Endodermal cell (in vitro differentiated cells): ENCODE results near the gene BRF1. TPM values are rescaled to one million over a fixed set of nuclear protein-coding genes. Genes with fewer than 3 reads are reported as not detected.

ENCODE experiments used
- DNase-seq: peaks from one replicate; pipeline ENCODE4 v3.0.0-alpha.2; 2017
- H3K27ac ChIP-seq: 2 replicates; pipeline ENCODE4 v1.5.1; 2013; ENCODE audit warnings: mild to moderate bottlenecking, low read depth, low read length, moderate library complexity
- H3K27me3 ChIP-seq: 2 replicates; pipeline ENCODE4 v1.6.1; 2013; ENCODE audit warnings: mild to moderate bottlenecking, low read length, moderate library complexity; ENCODE audit not compliant: insufficient read depth, control insufficient read depth, poor library complexity, severe bottlenecking
- H3K36me3 ChIP-seq: 2 replicates; pipeline ENCODE4 v1.7.0; 2013; ENCODE audit warnings: mild to moderate bottlenecking, low read length, moderate library complexity; ENCODE audit not compliant: control insufficient read depth, insufficient read depth
- H3K4me1 ChIP-seq: one replicate; pipeline ENCODE4 v1.7.0; 2013; ENCODE audit warnings: low read length; ENCODE audit not compliant: control insufficient read depth, insufficient read depth
- H3K4me3 ChIP-seq: 2 replicates; pipeline ENCODE4 v1.5.1; 2013; ENCODE audit warnings: mild to moderate bottlenecking, low read length, moderate library complexity
- H3K9ac ChIP-seq: 2 replicates; pipeline ENCODE4 v1.6.1; 2013; ENCODE audit warnings: mild to moderate bottlenecking, low read length, moderate library complexity; ENCODE audit not compliant: poor library complexity, severe bottlenecking; ENCODE audit errors: extremely low read depth
- H3K9me3 ChIP-seq: 2 replicates; pipeline ENCODE4 v1.6.1; 2013; ENCODE audit warnings: mild to moderate bottlenecking, low read length, moderate library complexity; ENCODE audit not compliant: control insufficient read depth
- H3K27ac Mint-ChIP-seq: 2 replicates; pipeline ENCODE4 v1.8.0; 2020; ENCODE audit warnings: mixed read lengths
- H3K27me3 Mint-ChIP-seq: 2 replicates; pipeline ENCODE4 v1.8.0; 2021; ENCODE audit warnings: mild to moderate bottlenecking, mixed read lengths; ENCODE audit not compliant: insufficient read depth
- H3K36me3 Mint-ChIP-seq: 2 replicates; pipeline ENCODE4 v1.8.0; 2020; ENCODE audit warnings: low read depth, mixed read lengths
- H3K4me1 Mint-ChIP-seq: 2 replicates; pipeline ENCODE4 v1.8.0; 2020; ENCODE audit warnings: mixed read lengths
- H3K4me3 Mint-ChIP-seq: 2 replicates; pipeline ENCODE4 v1.8.0; 2020; ENCODE audit warnings: mild to moderate bottlenecking, moderate library complexity, mixed read lengths
- H3K9me3 Mint-ChIP-seq: 2 replicates; pipeline ENCODE4 v1.8.0; 2020; ENCODE audit warnings: mild to moderate bottlenecking, mixed read lengths
- WGBS, 2 experiments: methylation state at CpG; one replicate each; pipeline versions ENCODE4 v1.1.5 to v1.1.7; 2013; ENCODE audit warnings: missing lambda C conversion rate in 2 of 2, mixed read lengths in 1 of 2; ENCODE audit not compliant: insufficient coverage in 1 of 2, insufficient read length in 1 of 2; 5-methylcytosine and 5-hydroxymethylcytosine counted together
- total RNA-seq, 2 donors: library from RNA; stranded (reverse); fragmentation: NEBNext Ultra II Directional in 1 of 2; extraction: Animal tissue kit (Norgen Biotek cat#: 25700) in 1 of 2; gene quantifications; 2 replicates in 1 of 2; 3 replicates in 1 of 2; pipeline ENCODE4 v1.2.1, GENCODE V29; 2021
- TF ChIP-seq, protein P1 (sequence below): fragments of 200-600 bp; sonication (generic); conservative IDR thresholded peaks from 2 replicates; pipeline ENCODE4 v1.5.0; 2021; ENCODE audit warnings: antibody characterized with exemption, mild to moderate bottlenecking

BRF1 gene
- total RNA-seq, 2 donors from 2014 or later: 37.0 to 44.5 TPM

DNA sequence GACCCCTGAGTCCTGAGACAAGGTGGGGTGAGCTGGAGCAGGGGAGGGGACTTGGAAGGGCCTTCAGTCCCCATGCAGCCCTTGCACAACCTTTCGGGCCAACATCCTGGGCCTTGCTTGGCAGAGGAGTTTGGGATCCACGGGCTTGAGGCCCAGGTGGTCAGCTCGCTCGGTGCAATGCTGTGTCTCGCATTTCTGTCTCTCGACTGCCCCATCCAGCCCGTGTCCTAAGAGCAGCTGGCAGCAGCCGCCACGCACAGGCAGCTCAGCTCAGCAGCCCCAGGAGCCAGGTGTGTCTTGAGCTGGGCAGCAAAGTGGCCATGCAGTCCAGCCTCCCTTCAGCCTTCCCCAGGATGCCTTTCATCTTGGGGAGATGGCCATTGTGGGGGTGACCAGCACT is 24.5 kb upstream of the BRF1 start:
- Mint-ChIP-seq H3K27ac (no peak overlapping the region), H3K4me3 (no peak overlapping the region), H3K4me1 (peaks cover 21% of the 10 kb centered on the region), H3K36me3 (peaks cover 17% of the 10 kb centered on the region), H3K9me3 (peaks cover 3% of the 10 kb centered on the region), H3K27me3 (no peaks in the 10 kb centered on the region)
- Histone ChIP-seq H3K9me3 (no peaks in the 10 kb centered on the region), H3K36me3 (no peaks in the 10 kb centered on the region), H3K27ac (no peak overlapping the region), H3K27me3 (no peaks in the 10 kb centered on the region), H3K9ac (no peak overlapping the region), H3K4me1 (peaks cover 16% of the 10 kb centered on the region), H3K4me3 (no peak overlapping the region)
- WGBS, 2 experiments: 92 to 93% methylated on average over 5 to 9 of the region's 9 CpGs
- no peak for DNase-seq
- TF ChIP-seq, protein P1, sequence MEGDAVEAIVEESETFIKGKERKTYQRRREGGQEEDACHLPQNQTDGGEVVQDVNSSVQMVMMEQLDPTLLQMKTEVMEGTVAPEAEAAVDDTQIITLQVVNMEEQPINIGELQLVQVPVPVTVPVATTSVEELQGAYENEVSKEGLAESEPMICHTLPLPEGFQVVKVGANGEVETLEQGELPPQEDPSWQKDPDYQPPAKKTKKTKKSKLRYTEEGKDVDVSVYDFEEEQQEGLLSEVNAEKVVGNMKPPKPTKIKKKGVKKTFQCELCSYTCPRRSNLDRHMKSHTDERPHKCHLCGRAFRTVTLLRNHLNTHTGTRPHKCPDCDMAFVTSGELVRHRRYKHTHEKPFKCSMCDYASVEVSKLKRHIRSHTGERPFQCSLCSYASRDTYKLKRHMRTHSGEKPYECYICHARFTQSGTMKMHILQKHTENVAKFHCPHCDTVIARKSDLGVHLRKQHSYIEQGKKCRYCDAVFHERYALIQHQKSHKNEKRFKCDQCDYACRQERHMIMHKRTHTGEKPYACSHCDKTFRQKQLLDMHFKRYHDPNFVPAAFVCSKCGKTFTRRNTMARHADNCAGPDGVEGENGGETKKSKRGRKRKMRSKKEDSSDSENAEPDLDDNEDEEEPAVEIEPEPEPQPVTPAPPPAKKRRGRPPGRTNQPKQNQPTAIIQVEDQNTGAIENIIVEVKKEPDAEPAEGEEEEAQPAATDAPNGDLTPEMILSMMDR: no peak

DNA sequence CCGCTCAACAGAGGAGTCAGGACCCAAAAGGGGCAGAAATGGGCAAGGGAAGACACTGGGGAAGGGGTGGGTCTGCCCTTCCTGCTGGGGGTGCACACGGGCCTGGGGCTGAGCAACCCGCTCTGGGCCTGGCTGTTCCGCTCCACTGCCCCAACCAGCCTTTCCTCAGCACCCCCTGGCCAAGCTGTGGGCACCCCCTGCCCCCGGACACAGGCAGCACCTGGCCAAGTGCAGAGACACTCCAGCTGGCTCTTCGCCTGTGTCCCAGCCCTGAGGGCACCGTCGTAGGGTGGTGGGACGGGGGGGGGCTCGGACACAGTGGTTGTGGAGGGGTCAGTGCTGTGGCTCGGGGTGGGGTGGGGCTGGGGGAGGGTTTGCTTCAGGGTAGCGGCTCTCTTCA is 24.1 kb upstream of the BRF1 start:
- peaks cover 16% of the 10 kb centered on the region for H3K4me1 ChIP-seq
- H3K9ac ChIP-seq: no peak overlapping the region
- no peak overlapping the region for H3K4me3 Mint-ChIP-seq
- H3K27ac Mint-ChIP-seq: no peak overlapping the region
- H3K9me3 ChIP-seq: no peaks in the 10 kb centered on the region
- peaks cover 17% of the 10 kb centered on the region for H3K36me3 Mint-ChIP-seq
- TF ChIP-seq, protein P1: no peak
- no peaks in the 10 kb centered on the region for H3K27me3 Mint-ChIP-seq
- H3K4me1 Mint-ChIP-seq: peaks cover 21% of the 10 kb centered on the region
- no peak overlapping the region for H3K4me3 ChIP-seq
- no peak overlapping the region for H3K27ac ChIP-seq
- no peaks in the 10 kb centered on the region for H3K27me3 ChIP-seq
- DNase-seq: peak; percentile 42
- whole genome bisulfite sequencing, 2 experiments: 89 to 100% methylated on average over 4 to 12 of the region's 12 CpGs
- peaks cover 3% of the 10 kb centered on the region for H3K9me3 Mint-ChIP-seq
- no peaks in the 10 kb centered on the region for H3K36me3 ChIP-seq

DNA sequence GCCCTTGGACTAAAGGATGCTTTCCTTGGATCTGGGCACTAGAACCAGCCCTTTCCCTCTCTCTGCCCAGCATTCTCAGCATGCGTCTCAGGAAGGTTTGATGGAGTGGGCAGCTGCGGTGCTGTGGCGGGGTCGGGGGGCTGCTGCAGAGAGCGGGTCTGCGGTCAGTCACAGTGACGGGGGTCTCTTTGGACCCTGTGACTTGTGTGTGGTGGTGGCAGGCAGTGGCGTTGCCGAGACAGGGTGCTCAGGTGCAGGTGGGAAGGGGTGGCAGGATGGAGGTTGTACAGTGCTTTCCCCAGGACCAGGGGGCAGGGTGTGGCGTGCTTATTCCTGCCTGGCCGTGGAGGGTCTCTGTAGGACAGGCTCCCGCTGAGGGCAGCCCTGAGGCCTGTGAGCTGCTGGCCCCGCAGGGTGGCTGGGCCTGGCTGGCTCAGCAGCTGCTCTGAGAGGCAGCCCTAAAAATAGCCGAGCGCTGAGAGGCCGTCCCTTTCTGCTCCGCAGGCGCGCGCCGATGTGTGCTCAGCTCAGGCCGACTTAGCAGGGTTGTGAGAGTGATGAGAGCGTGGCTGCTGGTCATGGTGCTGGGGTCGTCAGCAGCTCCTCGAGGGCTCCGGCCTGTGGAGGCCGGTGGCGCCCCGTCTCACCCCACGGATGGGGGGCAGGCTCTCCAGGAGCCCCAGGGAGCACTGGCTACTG is 23.4 kb upstream of the BRF1 start:
- Histone ChIP-seq H3K36me3 (no peaks in the 10 kb centered on the region), H3K4me3 (no peak overlapping the region), H3K9me3 (no peaks in the 10 kb centered on the region), H3K9ac (no peak overlapping the region), H3K27ac (no peak overlapping the region), H3K27me3 (no peaks in the 10 kb centered on the region), H3K4me1 (peaks cover 16% of the 10 kb centered on the region)
- H3K9me3 Mint-ChIP-seq: peaks cover 3% of the 10 kb centered on the region
- peak; percentile 49 for DNase-seq
- H3K27me3 Mint-ChIP-seq: no peaks in the 10 kb centered on the region
- H3K27ac Mint-ChIP-seq: peak overlapping the region; percentile 4
- H3K4me3 Mint-ChIP-seq: no peak overlapping the region
- WGBS, 2 experiments: 91 to 100% methylated on average over 6 to 28 of the region's 30 CpGs
- H3K36me3 Mint-ChIP-seq: peaks cover 20% of the 10 kb centered on the region
- H3K4me1 Mint-ChIP-seq: peaks cover 21% of the 10 kb centered on the region
- TF ChIP-seq, protein P1: no peak
